ENCODE data around the gene RILPL2. TPM values are rescaled to one million over a fixed set of nuclear protein-coding genes. Genes with fewer than 3 reads are reported as not detected.
"Not testable (repeated sequence)": the region's sequence is repeated elsewhere in the genome, so short reads cannot be mapped to it uniquely, and the experiment has no call there.

Gene RILPL2
- total RNA-seq, 2 experiments from 2014 or later, result 10.4 to 12.1 TPM

DNA sequence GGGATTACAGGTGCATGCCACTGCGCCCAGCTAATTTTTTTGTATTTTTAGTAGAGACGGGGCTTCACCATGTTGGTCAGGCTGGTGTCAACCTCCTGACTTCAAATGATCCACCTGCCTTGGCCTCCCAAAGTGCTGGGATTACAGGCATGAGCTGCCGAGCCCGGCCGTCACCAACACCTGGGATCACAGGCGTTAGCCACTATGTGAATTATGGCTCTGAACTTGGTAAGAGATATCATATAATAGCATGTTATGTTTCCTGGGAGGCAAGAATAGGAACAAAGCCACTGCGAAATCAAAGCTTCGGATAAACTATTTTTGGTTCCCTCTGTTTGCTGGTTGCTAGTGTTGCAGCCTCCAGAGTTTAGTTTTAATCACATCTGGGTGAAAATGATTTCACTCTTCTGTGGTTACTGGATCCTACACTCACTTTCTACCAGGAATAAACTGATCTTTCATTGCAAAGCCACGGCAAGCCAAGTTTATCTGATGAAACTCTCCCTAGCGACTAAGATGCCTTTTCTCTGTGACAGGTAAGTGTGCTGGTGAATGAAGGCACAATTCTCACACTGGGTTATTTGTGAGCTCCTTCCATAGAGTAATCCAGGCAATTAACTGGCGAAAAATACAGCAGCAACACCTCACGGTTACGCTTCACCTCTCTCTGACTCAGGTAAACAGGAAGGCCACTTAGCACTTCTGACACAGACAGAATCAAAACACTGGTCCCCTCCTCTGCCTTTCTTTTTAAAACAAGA, 38.2 kb upstream of the RILPL2 start:
- POLR2A ChIA-PET, result interaction anchor here (0.6 to 1.0 kb wide), 3 partner anchors 23 to 119 kb away, joined by 3 to 4 read pairs (median 3); no protein-coding TSS in a partner anchor
- peaks cover 5% of the 10 kb centered on the region for H3K36me3 Mint-ChIP-seq (ENCODE audit: low read depth)
- intact Hi-C loops (cut with DNase I, micrococcal nuclease), result no loop called here
- H3K27ac Mint-ChIP-seq, result peak overlapping the region; percentile 81
- H3K4me1 Mint-ChIP-seq, result peaks cover 20% of the 10 kb centered on the region
- no peak for DNase-seq
- H3K4me3 Mint-ChIP-seq, result no peak overlapping the region
- CTCF ChIA-PET, result interaction anchor here (0.6 to 1.0 kb wide), 3 partner anchors 15 to 929 kb away, joined by 3 to 4 read pairs (median 3); no protein-coding TSS in a partner anchor
- no peaks in the 10 kb centered on the region for H3K9me3 Mint-ChIP-seq (ENCODE audit: low read depth)
- ATAC-seq, result peak; percentile 77
- H3K27me3 Mint-ChIP-seq, result no peaks in the 10 kb centered on the region

GRCh38 chr12:123472438-123472849, 36.0 kb upstream of the RILPL2 start:
- CTCF ChIA-PET, result no interaction called here

DNA sequence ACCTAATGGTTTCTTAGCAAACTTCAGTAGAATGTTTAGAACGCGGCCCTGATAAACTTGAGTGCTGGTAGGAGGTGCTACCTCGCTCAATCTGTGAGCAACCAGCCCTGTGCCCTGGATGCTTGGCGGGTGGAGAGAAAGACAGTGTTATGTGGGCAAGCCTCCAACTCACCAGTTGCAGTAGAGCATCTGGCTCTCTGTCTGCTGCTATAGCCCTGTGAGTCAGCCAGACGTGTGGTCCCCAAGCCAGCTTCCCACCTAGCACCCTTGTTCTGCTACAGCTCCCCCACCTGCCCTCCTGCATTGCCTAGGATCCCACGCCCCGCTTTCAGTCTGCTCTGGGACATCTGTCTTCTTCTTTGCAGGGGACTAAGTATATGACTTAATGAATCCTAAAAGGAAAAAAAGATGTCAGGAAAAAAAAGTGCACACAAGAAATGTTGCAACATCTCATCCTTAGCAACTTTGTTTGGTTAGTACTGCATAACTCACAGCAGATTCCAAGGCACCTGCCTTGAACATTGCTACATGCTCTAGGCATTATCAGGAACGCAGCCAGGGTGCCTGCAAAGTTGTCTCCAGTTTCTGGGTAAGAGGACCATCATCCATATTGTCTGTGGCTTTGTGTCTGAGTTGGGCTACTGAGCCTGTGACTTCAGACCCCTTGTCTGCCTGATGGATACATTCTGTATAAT, 35.0 kb upstream of the RILPL2 start:
- POLR2A ChIA-PET, result no interaction called here
- peaks cover 17% of the 10 kb centered on the region for H3K4me1 Mint-ChIP-seq
- peaks cover 8% of the 10 kb centered on the region for H3K36me3 Mint-ChIP-seq (ENCODE audit: low read depth)
- no peaks in the 10 kb centered on the region for H3K27me3 Mint-ChIP-seq
- DNase-seq (no peak), ATAC-seq (no peak)
- H3K9me3 Mint-ChIP-seq (ENCODE audit: low read depth), result no peaks in the 10 kb centered on the region
- CTCF ChIA-PET, result no interaction called here
- intact Hi-C loops (cut with DNase I, micrococcal nuclease), result no loop called here
- H3K4me3 Mint-ChIP-seq, result no peak overlapping the region
- H3K27ac Mint-ChIP-seq, result no peak overlapping the region

More at GRCh38 chr12:123472438-123472849, 36.0 kb upstream of the RILPL2 start:
- H3K27me3 Mint-ChIP-seq, result no peaks in the 10 kb centered on the region
- ATAC-seq (no peak), DNase-seq (no peak)
- no peaks in the 10 kb centered on the region for H3K9me3 Mint-ChIP-seq (ENCODE audit: low read depth)
- H3K27ac Mint-ChIP-seq, result no peak overlapping the region
- intact Hi-C loops (cut with DNase I, micrococcal nuclease), result no loop called here
- H3K4me1 Mint-ChIP-seq, result peaks cover 20% of the 10 kb centered on the region
- peaks cover 7% of the 10 kb centered on the region for H3K36me3 Mint-ChIP-seq (ENCODE audit: low read depth)
- POLR2A ChIA-PET, result no interaction called here
- H3K4me3 Mint-ChIP-seq, result no peak overlapping the region

- H3K4me1 Mint-ChIP-seq, result peaks cover 13% of the 10 kb centered on the region
- POLR2A ChIA-PET, result interaction anchor here (0.6 kb wide), 1 partner anchor 391 kb away, joined by 3 read pairs; no protein-coding TSS in a partner anchor
- ATAC-seq (no peak), DNase-seq (no peak)
- H3K9me3 Mint-ChIP-seq (ENCODE audit: low read depth), result no peaks in the 10 kb centered on the region
- no peak overlapping the region for H3K4me3 Mint-ChIP-seq
- no peak overlapping the region for H3K27ac Mint-ChIP-seq
- no peaks in the 10 kb centered on the region for H3K27me3 Mint-ChIP-seq
- H3K36me3 Mint-ChIP-seq (ENCODE audit: low read depth), result peaks cover 22% of the 10 kb centered on the region
- CTCF ChIA-PET, result interaction anchor here (1.1 kb wide), 1 partner anchor 10 kb away, joined by 3 read pairs; no protein-coding TSS in a partner anchor
- intact Hi-C loops (cut with DNase I, micrococcal nuclease), result loop anchor here in 1 of 2 experiments (5.0 kb wide), 1 partner anchor 38 kb away; no protein-coding TSS in a partner anchor
Observed at GRCh38 chr12:123469978-123470377, 33.5 kb upstream of the RILPL2 start.

DNA sequence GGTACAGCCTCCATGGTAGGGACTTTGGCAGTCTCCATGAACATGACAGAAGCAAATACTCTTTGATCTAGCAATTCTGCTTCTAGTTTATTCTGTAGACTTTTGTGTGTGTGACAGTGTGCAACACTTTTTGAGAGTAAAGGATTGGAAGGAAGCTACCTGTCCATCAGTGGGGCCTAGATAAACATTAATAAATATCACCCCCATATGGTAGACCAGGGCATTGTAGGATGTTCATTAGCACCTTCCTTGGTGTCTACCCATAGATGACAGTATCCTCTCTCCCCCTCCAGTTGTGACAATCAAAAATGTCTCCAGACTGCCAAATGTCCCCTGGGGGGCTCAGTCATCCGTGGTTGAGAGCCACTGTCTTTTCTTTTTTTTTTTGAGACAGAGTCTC, 32.3 kb upstream of the RILPL2 start:
- intact Hi-C loops (cut with DNase I, micrococcal nuclease), result loop anchor here in 1 of 2 experiments (5.0 kb wide), 1 partner anchor 36 kb away; no protein-coding TSS in a partner anchor
- ATAC-seq (peak; percentile 42), DNase-seq (no peak)
- H3K4me1 Mint-ChIP-seq, result peaks cover 3% of the 10 kb centered on the region
- no peak overlapping the region for H3K27ac Mint-ChIP-seq
- no peak overlapping the region for H3K4me3 Mint-ChIP-seq
- no peaks in the 10 kb centered on the region for H3K27me3 Mint-ChIP-seq
- peaks cover 24% of the 10 kb centered on the region for H3K36me3 Mint-ChIP-seq (ENCODE audit: low read depth)
- POLR2A ChIA-PET, result no interaction called here
- no peaks in the 10 kb centered on the region for H3K9me3 Mint-ChIP-seq (ENCODE audit: low read depth)
- CTCF ChIA-PET, result interaction anchor here (0.5 to 0.6 kb wide), 3 partner anchors 11 to 40 kb away, joined by 3 to 4 read pairs (median 3); partner anchors contain the start of gene SNRNP35

- Mint-ChIP-seq H3K27ac (no peak overlapping the region), H3K9me3 (ENCODE audit: low read depth) (no peaks in the 10 kb centered on the region), H3K4me1 (peaks cover 18% of the 10 kb centered on the region), H3K36me3 (ENCODE audit: low read depth) (peaks cover 26% of the 10 kb centered on the region), H3K4me3 (no peak overlapping the region), H3K27me3 (no peaks in the 10 kb centered on the region)
- DNase-seq, result no peak
- POLR2A ChIA-PET, result no interaction called here
- CTCF ChIA-PET, result no interaction called here
- ATAC-seq, result no peak
- intact Hi-C loops (cut with DNase I, micrococcal nuclease), result loop anchor here in 1 of 2 experiments (5.0 kb wide), 1 partner anchor 33 kb away; no protein-coding TSS in a partner anchor
Observed at GRCh38 chr12:123465084-123465483, 28.6 kb upstream of the RILPL2 start.

GRCh38 chr12:123463174-123463573, 26.7 kb upstream of the RILPL2 start:
- H3K27ac Mint-ChIP-seq; DNase-seq; H3K4me3 Mint-ChIP-seq; ATAC-seq; H3K27me3 Mint-ChIP-seq; intact Hi-C loops (cut with DNase I, micrococcal nuclease); H3K9me3 Mint-ChIP-seq (ENCODE audit: low read depth); POLR2A ChIA-PET: not testable (repeated sequence)
- Mint-ChIP-seq H3K4me1 (peaks cover 30% of the 10 kb centered on the region), H3K36me3 (ENCODE audit: low read depth) (peaks cover 34% of the 10 kb centered on the region)
- CTCF ChIA-PET, result interaction anchor here (0.6 kb wide), 1 partner anchor 565 kb away, joined by 3 read pairs; no protein-coding TSS in a partner anchor

DNA sequence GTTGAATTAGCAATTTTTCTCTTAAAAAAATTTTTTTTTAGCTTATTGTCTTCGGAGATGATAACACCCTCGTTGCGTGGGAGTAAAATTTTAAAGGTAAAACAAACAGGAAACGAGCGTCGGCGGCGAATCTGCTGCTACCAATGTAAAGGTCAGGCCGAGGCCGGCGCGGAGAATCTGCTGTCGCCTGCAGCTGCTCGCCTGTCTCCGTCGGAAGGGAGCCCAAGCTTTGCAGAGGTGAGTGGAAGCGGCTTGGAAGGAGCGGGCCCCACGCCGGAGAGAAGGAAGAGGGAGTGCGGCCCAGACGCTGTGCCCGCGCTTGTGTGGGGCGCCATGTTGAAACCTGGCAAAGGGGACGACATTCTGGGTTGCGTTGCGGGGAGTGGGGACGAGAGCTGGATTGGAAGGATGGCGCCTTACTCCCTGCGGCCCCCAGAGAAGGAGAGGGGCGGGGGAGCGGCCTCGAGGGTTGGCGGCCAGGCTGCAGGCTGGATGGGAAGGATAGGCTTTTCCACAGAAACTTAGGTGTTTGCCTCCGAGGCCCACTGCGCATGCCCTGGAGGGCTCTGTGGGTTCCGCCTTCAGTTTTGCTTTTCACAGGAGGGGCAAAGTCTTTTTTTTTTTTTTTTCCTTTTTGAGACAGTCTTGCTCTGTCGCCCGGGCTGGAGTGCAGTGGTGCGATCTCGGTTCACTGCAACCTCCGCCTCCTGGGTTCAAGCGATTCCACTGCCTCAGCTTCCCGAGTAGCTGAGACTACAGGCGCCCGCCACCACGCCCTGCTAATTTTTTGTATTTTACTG, 21.7 kb upstream of the RILPL2 start, which contains the start of gene SNRNP35:
TSS of gene SNRNP35 (plus strand) at position 160 of the 800 bp plus-strand sequence. CDS start 7,402 bp downstream, outside the sequence.
- peak within 1 kb of the TSS; percentile 100 for H3K27ac Mint-ChIP-seq

GRCh38 chr12:123453165-123453564, 16.7 kb upstream of the RILPL2 start:
- Mint-ChIP-seq H3K36me3 (ENCODE audit: low read depth) (peaks cover 3% of the 10 kb centered on the region), H3K4me1 (peaks cover 16% of the 10 kb centered on the region), H3K9me3 (ENCODE audit: low read depth) (no peaks in the 10 kb centered on the region), H3K27ac (no peak overlapping the region), H3K4me3 (no peak overlapping the region), H3K27me3 (no peaks in the 10 kb centered on the region)
- ATAC-seq, result no peak
- intact Hi-C loops (cut with DNase I, micrococcal nuclease), result loop anchor here in 1 of 2 experiments (10.0 kb wide), 1 partner anchor 262 kb away; the partner anchor contains the start of gene ATP6V0A2
- ChIA-PET POLR2A (no interaction called here), CTCF (no interaction called here)
- no peak for DNase-seq

More for the DNA sequence above, 21.7 kb upstream of the RILPL2 start, which contains the start of gene SNRNP35:
- Mint-ChIP-seq H3K4me3 (peak within 1 kb of the TSS; percentile 98), H3K36me3 (ENCODE audit: low read depth) (peaks cover 16% of the 10 kb centered on the region), H3K9me3 (ENCODE audit: low read depth) (no peaks in the 10 kb centered on the region), H3K27me3 (no peaks in the 10 kb centered on the region), H3K4me1 (peaks cover 26% of the 10 kb centered on the region)
- ChIA-PET POLR2A (interaction anchor here (0.5 to 1.2 kb wide), 3 partner anchors 10 to 726 kb away, joined by 3 to 4 read pairs (median 3); no protein-coding TSS in a partner anchor), CTCF (interaction anchor here (0.6 to 1.9 kb wide), 5 partner anchors 9 to 144 kb away, joined by 3 to 8 read pairs (median 3); partner anchors contain the start of gene DDX55)
- peak; percentile 88 for DNase-seq
- intact Hi-C loops (cut with DNase I, micrococcal nuclease), result loop anchor here (1.0 to 10.0 kb wide), 12 partner anchors 19 to 514 kb away; partner anchors contain the start of genes ATP6V0A2 (in 2 of the 2), TMED2 (in 2 of the 2), ABCB9 (in 1 of the 2) and CCDC92 (in 1 of the 2)
- ATAC-seq, result peak; percentile 73

DNA sequence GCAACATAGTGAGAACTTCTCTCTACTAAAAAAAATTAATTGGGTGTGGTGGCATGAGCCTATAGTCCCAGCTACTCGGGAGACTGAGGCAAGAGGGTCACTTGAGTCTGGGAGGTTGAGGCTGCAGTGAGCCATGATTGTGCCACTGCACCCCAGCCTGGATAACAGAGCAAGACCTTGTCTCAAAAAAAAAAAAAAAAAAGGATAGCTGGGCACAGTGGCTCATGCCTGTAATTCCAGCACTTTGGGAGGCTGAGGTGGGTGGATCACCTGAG, 15.7 kb upstream of the RILPL2 start:
- peaks cover 20% of the 10 kb centered on the region for H3K4me1 Mint-ChIP-seq
- H3K9me3 Mint-ChIP-seq (ENCODE audit: low read depth); DNase-seq; H3K27me3 Mint-ChIP-seq; CTCF ChIA-PET; H3K27ac Mint-ChIP-seq; H3K36me3 Mint-ChIP-seq (ENCODE audit: low read depth); H3K4me3 Mint-ChIP-seq: not testable (repeated sequence)
- POLR2A ChIA-PET, result interaction anchor here (0.6 to 0.7 kb wide), 2 partner anchors 23 to 139 kb away, joined by 4 to 6 read pairs; no protein-coding TSS in a partner anchor
- intact Hi-C loops (cut with DNase I, micrococcal nuclease), result loop anchor here in 1 of 2 experiments (10.0 kb wide), 1 partner anchor 263 kb away; the partner anchor contains the start of gene ATP6V0A2
- peak; percentile 4 for ATAC-seq

All from activated CD4-positive, alpha-beta T cell treated with anti-CD3 and anti-CD28 coated beads for 36 hours (primary cell).